Gastroesophageal sphincter (tissue), 3 donors: ENCODE results near the gene GALNTL6.

Source experiments
- EP300 ChIP-seq: sonication (generic); formaldehyde crosslinking; IDR thresholded peaks from one replicate; pipeline ENCODE4 v1.6.1; 2017; ENCODE audit warnings: antibody characterized with exemption, mild to moderate bottlenecking
- POLR2A ChIP-seq, 2 donors: fragments of 450-650 bp; IDR thresholded peaks; one replicate each; pipeline ENCODE4 v1.6.1; 2017; ENCODE audit warnings: antibody characterized with exemption in 2 of 2, mild to moderate bottlenecking in 2 of 2, moderate library complexity in 1 of 2
- POLR2AphosphoS5 ChIP-seq: sonication (generic); formaldehyde crosslinking; IDR thresholded peaks from one replicate; pipeline ENCODE4 v1.6.1; 2017; ENCODE audit warnings: antibody characterized with exemption
- TF ChIP-seq, protein P1 (sequence below), 4 experiments: fragments of 200-600 bp in 2 of 4; fragments of 450-650 bp in 2 of 4; sonication (generic) in 1 of 4; IDR thresholded peaks; one replicate each; pipeline ENCODE4 v1.5.1; 2017 to 2019; ENCODE audit warnings: antibody characterized with exemption in 4 of 4, mild to moderate bottlenecking in 2 of 4, moderate library complexity in 2 of 4

GRCh38 chr4:171834640-171835039 lies 21.4 kb downstream of the GALNTL6 start:
- TF ChIP-seq, protein P1, sequence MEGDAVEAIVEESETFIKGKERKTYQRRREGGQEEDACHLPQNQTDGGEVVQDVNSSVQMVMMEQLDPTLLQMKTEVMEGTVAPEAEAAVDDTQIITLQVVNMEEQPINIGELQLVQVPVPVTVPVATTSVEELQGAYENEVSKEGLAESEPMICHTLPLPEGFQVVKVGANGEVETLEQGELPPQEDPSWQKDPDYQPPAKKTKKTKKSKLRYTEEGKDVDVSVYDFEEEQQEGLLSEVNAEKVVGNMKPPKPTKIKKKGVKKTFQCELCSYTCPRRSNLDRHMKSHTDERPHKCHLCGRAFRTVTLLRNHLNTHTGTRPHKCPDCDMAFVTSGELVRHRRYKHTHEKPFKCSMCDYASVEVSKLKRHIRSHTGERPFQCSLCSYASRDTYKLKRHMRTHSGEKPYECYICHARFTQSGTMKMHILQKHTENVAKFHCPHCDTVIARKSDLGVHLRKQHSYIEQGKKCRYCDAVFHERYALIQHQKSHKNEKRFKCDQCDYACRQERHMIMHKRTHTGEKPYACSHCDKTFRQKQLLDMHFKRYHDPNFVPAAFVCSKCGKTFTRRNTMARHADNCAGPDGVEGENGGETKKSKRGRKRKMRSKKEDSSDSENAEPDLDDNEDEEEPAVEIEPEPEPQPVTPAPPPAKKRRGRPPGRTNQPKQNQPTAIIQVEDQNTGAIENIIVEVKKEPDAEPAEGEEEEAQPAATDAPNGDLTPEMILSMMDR (IDR thresholded peaks at IDR 0.05): no peak
- TF ChIP-seq POLR2AphosphoS5: no peak
- no peak for TF ChIP-seq POLR2A (IDR thresholded peaks at IDR 0.05)
- TF ChIP-seq EP300: no peak
